SK-N-SH (cell line): ENCODE measurements around the gene RHOXF1. TPM values are rescaled to one million over a fixed set of nuclear protein-coding genes. Genes with fewer than 3 reads are reported as not detected.

Experiments used
- CTCF ChIA-PET: fragments of 300-600, 350-600 bp; formaldehyde crosslinking; extraction: SDS; loops from one replicate; lab custom pipeline; 2021; lab: Yijun Ruan, JAX
- POLR2A ChIA-PET: fragments of 350-600 bp; sonication (Branson Sonifier 250); formaldehyde crosslinking; extraction: SDS; loops from one replicate; lab custom pipeline; 2020; ENCODE audit warnings: antibody characterized with exemption, inconsistent platforms; lab: Yijun Ruan, JAX
- DNase-seq: peaks from one replicate; pipeline ENCODE4 v3.0.0; 2012
- H2AFZ ChIP-seq: fragments of 200-600 bp; sonication (generic); 2 replicates; pipeline ENCODE4 v1.8.1; 2016; ENCODE audit warnings: antibody characterized with exemption, mild to moderate bottlenecking, low read depth
- H3F3A ChIP-seq: fragments of 200-600 bp; sonication (generic); replicated peaks from 2 replicates; pipeline ENCODE3; 2016; ENCODE audit warnings: antibody characterized with exemption, mild to moderate bottlenecking; ENCODE audit not compliant: insufficient read depth
- H3K27ac ChIP-seq, 2 experiments: fragments of 200-500 bp in 1 of 2; fragments of 200-600 bp in 1 of 2; sonication (Bioruptor generic) in 1 of 2; sonication (generic), shearing (Covaris generic) in 1 of 2; 2 replicates each; pipeline versions ENCODE4 v1.5.1 to v1.6.1; 2014 to 2016; ENCODE audit warnings: low read depth in 2 of 2, inconsistent platforms in 1 of 2, low read length in 1 of 2, mild to moderate bottlenecking in 1 of 2, mixed read lengths in 1 of 2
- H3K27me3 ChIP-seq: fragments of 200-600 bp; sonication (generic), shearing (Covaris generic); 2 replicates; pipeline ENCODE4 v1.6.1; 2016; ENCODE audit warnings: mixed run types; ENCODE audit not compliant: insufficient read depth
- H3K36me3 ChIP-seq, 2 experiments: fragments of 200-500 bp in 1 of 2; fragments of 200-600 bp in 1 of 2; sonication (Bioruptor generic) in 1 of 2; sonication (generic) in 1 of 2; replicated peaks in 1 of 2; 2 replicates each; pipeline versions ENCODE3 to v1.5.1; 2014 to 2016; ENCODE audit warnings: low read length in 1 of 2, mild to moderate bottlenecking in 1 of 2; ENCODE audit not compliant: insufficient read depth in 2 of 2, control insufficient read depth in 1 of 2
- H3K4me1 ChIP-seq, 2 experiments: fragments of 200-500 bp in 1 of 2; fragments of 200-600 bp in 1 of 2; sonication (Bioruptor generic) in 1 of 2; sonication (generic), shearing (Covaris generic) in 1 of 2; 2 replicates each; pipeline versions ENCODE4 v1.5.1 to v1.6.1; 2014 to 2016; ENCODE audit warnings: low read depth in 1 of 2, low read length in 1 of 2, mixed run types in 1 of 2; ENCODE audit not compliant: insufficient read depth in 2 of 2, control insufficient read depth in 1 of 2
- H3K4me2 ChIP-seq: fragments of 200-600 bp; sonication (generic), shearing (Covaris generic); 2 replicates; pipeline ENCODE4 v1.6.1; 2017; ENCODE audit warnings: mixed run types
- H3K4me3 ChIP-seq, 2 experiments: fragments of 200-500 bp in 1 of 2; fragments of 200-600 bp in 1 of 2; sonication (Bioruptor generic) in 1 of 2; sonication (generic), shearing (Covaris generic) in 1 of 2; 2 replicates each; pipeline versions ENCODE4 v1.5.1 to v1.8.1; 2014 to 2016; ENCODE audit warnings: low read depth in 2 of 2, inconsistent platforms in 1 of 2, low read length in 1 of 2, mild to moderate bottlenecking in 1 of 2, mixed read lengths in 1 of 2, moderate library complexity in 1 of 2
- H3K79me2 ChIP-seq: fragments of 200-600 bp; sonication (generic); 2 replicates; pipeline ENCODE4 v1.8.1; 2017; ENCODE audit warnings: mild to moderate bottlenecking; ENCODE audit not compliant: insufficient read depth
- H3K9ac ChIP-seq: fragments of 200-600 bp; sonication (generic); 2 replicates; pipeline ENCODE4 v1.6.1; 2017; ENCODE audit warnings: mixed run types
- H3K9me2 ChIP-seq: fragments of 200-600 bp; sonication (generic); 2 replicates; pipeline ENCODE4 v1.6.1; 2017; ENCODE audit warnings: mixed run types
- H3K9me3 ChIP-seq: fragments of 200-600 bp; sonication (generic); 2 replicates; pipeline ENCODE4 v1.6.1; 2017; ENCODE audit warnings: mixed run types, mild to moderate bottlenecking, moderate library complexity
- H4K20me1 ChIP-seq: fragments of 200-600 bp; sonication (generic); 2 replicates; pipeline ENCODE4 v1.6.1; 2017; ENCODE audit warnings: mild to moderate bottlenecking, mixed run types; ENCODE audit not compliant: insufficient read depth
- EP300 ChIP-seq, 2 experiments: IDR thresholded peaks; 2 replicates each; pipeline versions ENCODE4 v1.4.0 to v1.6.1; 2012; ENCODE audit warnings: borderline replicate concordance in 1 of 2, low read depth in 1 of 2, low read length in 1 of 2
- FOSL2 ChIP-seq: IDR thresholded peaks from 2 replicates; pipeline ENCODE4 v1.4.0; 2012; ENCODE audit warnings: low read depth, mild to moderate bottlenecking, moderate library complexity, borderline replicate concordance
- FOXJ3 ChIP-seq: sonication (generic); formaldehyde crosslinking; IDR thresholded peaks from 2 replicates; pipeline ENCODE4 v1.5.1; 2020; ENCODE audit warnings: mild to moderate bottlenecking, missing genetic modification reagents
- FOXM1 ChIP-seq: IDR thresholded peaks from 2 replicates; pipeline ENCODE4 v1.4.0; 2012; ENCODE audit warnings: low read depth, mild to moderate bottlenecking
- NRF1 ChIP-seq: IDR thresholded peaks from 2 replicates; pipeline ENCODE4 v1.6.1; 2012; ENCODE audit warnings: low read depth, mild to moderate bottlenecking, low read length
- RAD21 ChIP-seq: IDR thresholded peaks from 2 replicates; pipeline ENCODE4 v1.6.1; 2012; ENCODE audit warnings: mild to moderate bottlenecking, low read length
- SIN3A ChIP-seq: IDR thresholded peaks from 2 replicates; pipeline ENCODE4 v1.6.1; 2012; ENCODE audit warnings: low read depth, mild to moderate bottlenecking, low read length, moderate library complexity, borderline replicate concordance
- TAF1 ChIP-seq: IDR thresholded peaks from 2 replicates; pipeline ENCODE4 v1.6.1; 2012; ENCODE audit warnings: low read depth, mild to moderate bottlenecking, low read length, moderate library complexity, borderline replicate concordance
- ZBTB33 ChIP-seq: IDR thresholded peaks from 2 replicates; pipeline ENCODE4 v1.4.0; 2012; ENCODE audit warnings: low read depth, borderline replicate concordance
- WGBS: methylation state at CpG from one replicate; pipeline ENCODE4 v1.1.6; 2017; ENCODE audit warnings: low lambda C conversion rate; 5-methylcytosine and 5-hydroxymethylcytosine counted together
- polyA plus RNA-seq, 3 experiments: library from polyadenylated mRNA; depleted of rRNA; stranded (reverse); fragments of >200 nt; gene quantifications; 2 replicates each; pipeline ENCODE4 v1.2.3, GENCODE V29; 2012
- TF ChIP-seq, protein P1 (sequence below): fragments of 200-600 bp; sonication (generic); IDR thresholded peaks from 2 replicates; pipeline ENCODE4 v1.6.1; 2017; ENCODE audit warnings: antibody characterized with exemption, mild to moderate bottlenecking, moderate library complexity
- TF ChIP-seq, protein P2 (sequence below): IDR thresholded peaks from 2 replicates; pipeline ENCODE4; 2012
- TF ChIP-seq, protein P3 (sequence below): IDR thresholded peaks from 2 replicates; pipeline ENCODE4 v1.4.0; 2012; ENCODE audit warnings: low read depth
- TF ChIP-seq, protein P4 (sequence below): fragments of 150-350 bp; IDR thresholded peaks from 2 replicates; pipeline ENCODE4 v1.6.1; 2016; ENCODE audit warnings: mild to moderate bottlenecking, low read depth, low read length

RHOXF1 gene
- polyA plus RNA-seq, 1 of the 3 experiments (the other 2 are of a cell fraction): 0.07 TPM

GRCh38 chrX:120140293-120140981 is 24.7 kb upstream of the RHOXF1 start:
- CTCF ChIA-PET: interaction anchor here (0.7 kb wide), 1 partner anchor 121 kb away, joined by 3 read pairs; no protein-coding TSS in a partner anchor
- no peaks in the 10 kb centered on the region for H4K20me1 ChIP-seq

More at GRCh38 chrX:120140293-120140981, 24.7 kb upstream of the RHOXF1 start:
- Histone ChIP-seq H3K36me3 (no peaks in the 10 kb centered on the region), H3K79me2 (no peaks in the 10 kb centered on the region), H2AFZ (no peak overlapping the region), H3K4me1 (no peaks in the 10 kb centered on the region), H3F3A (no peaks in the 10 kb centered on the region), H3K27me3 (peaks cover 17% of the 10 kb centered on the region; the same call in 1 of the 2 replicates), H3K4me2 (no peak overlapping the region), H3K9me2 (no peaks in the 10 kb centered on the region), H3K9me3 (no peaks in the 10 kb centered on the region), H3K9ac (no peak overlapping the region)
- WGBS: 55% methylated on average over 10 of the region's 11 CpGs
- TF ChIP-seq FOXM1 (no peak), TAF1 (no peak), ZBTB33 (no peak), FOSL2 (no peak), RAD21 (no peak), NRF1 (no peak), EP300 (IDR thresholded peaks at IDR 0.05; ENCODE audit: borderline replicate concordance in 1 of 2, low read depth in 1 of 2, low read length in 1 of 2) (no peak), FOXJ3 (CRISPR knock-in tag) (no peak), SIN3A (no peak)
- TF ChIP-seq, protein P1, sequence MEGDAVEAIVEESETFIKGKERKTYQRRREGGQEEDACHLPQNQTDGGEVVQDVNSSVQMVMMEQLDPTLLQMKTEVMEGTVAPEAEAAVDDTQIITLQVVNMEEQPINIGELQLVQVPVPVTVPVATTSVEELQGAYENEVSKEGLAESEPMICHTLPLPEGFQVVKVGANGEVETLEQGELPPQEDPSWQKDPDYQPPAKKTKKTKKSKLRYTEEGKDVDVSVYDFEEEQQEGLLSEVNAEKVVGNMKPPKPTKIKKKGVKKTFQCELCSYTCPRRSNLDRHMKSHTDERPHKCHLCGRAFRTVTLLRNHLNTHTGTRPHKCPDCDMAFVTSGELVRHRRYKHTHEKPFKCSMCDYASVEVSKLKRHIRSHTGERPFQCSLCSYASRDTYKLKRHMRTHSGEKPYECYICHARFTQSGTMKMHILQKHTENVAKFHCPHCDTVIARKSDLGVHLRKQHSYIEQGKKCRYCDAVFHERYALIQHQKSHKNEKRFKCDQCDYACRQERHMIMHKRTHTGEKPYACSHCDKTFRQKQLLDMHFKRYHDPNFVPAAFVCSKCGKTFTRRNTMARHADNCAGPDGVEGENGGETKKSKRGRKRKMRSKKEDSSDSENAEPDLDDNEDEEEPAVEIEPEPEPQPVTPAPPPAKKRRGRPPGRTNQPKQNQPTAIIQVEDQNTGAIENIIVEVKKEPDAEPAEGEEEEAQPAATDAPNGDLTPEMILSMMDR: no peak
- TF ChIP-seq, protein P2, sequence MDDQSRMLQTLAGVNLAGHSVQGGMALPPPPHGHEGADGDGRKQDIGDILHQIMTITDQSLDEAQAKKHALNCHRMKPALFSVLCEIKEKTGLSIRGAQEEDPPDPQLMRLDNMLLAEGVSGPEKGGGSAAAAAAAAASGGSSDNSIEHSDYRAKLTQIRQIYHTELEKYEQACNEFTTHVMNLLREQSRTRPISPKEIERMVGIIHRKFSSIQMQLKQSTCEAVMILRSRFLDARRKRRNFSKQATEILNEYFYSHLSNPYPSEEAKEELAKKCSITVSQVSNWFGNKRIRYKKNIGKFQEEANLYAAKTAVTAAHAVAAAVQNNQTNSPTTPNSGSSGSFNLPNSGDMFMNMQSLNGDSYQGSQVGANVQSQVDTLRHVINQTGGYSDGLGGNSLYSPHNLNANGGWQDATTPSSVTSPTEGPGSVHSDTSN: no peak
- TF ChIP-seq, protein P3, sequence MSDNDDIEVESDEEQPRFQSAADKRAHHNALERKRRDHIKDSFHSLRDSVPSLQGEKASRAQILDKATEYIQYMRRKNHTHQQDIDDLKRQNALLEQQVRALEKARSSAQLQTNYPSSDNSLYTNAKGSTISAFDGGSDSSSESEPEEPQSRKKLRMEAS: no peak
- TF ChIP-seq, protein P4, sequence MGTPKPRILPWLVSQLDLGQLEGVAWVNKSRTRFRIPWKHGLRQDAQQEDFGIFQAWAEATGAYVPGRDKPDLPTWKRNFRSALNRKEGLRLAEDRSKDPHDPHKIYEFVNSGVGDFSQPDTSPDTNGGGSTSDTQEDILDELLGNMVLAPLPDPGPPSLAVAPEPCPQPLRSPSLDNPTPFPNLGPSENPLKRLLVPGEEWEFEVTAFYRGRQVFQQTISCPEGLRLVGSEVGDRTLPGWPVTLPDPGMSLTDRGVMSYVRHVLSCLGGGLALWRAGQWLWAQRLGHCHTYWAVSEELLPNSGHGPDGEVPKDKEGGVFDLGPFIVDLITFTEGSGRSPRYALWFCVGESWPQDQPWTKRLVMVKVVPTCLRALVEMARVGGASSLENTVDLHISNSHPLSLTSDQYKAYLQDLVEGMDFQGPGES: no peak
- TF ChIP-seq, all 33 proteins: peak for 0
- POLR2A ChIA-PET: no interaction called here
- H3K4me3 ChIP-seq: no peak overlapping the region
- no peak for DNase-seq
- H3K27ac ChIP-seq: no peak overlapping the region
